Astrocyte of the cerebellum (primary cell): ENCODE results near the gene YPEL2.

Source experiments
- DNase-seq: peaks from one replicate; pipeline ENCODE4 v3.0.0-alpha.2; 2011; ENCODE audit warnings: low read depth
- H3K4me3 ChIP-seq: 2 replicates; pipeline ENCODE4 v1.5.1; 2011; ENCODE audit warnings: mild to moderate bottlenecking, low read depth, low read length, moderate library complexity
- CTCF ChIP-seq: IDR thresholded peaks from 2 replicates; pipeline ENCODE4 v1.5.1; 2012; ENCODE audit warnings: low read length, low read depth, moderate library complexity, mild to moderate bottlenecking; ENCODE audit errors: missing control alignments
- in situ Hi-C: cut with HindIII; loops from 2 replicates; pipeline ENCODE4 v1.10.0; 2017; ENCODE audit warnings: low sequenced_read_pairs

YPEL2 gene

GRCh38 chr17:59346341-59346740, 14.9 kb downstream of the YPEL2 start:
- no peak for TF ChIP-seq CTCF
- DNase-seq: no peak
- H3K4me3 ChIP-seq: no peak overlapping the region
- in situ Hi-C loops: no loop called here

GRCh38 chr17:59346876-59347407, 15.5 kb downstream of the YPEL2 start:
- no peak for TF ChIP-seq CTCF
- H3K4me3 ChIP-seq: no peak overlapping the region
- in situ Hi-C loops: no loop called here
- no peak for DNase-seq

GRCh38 chr17:59347975-59348391, 16.5 kb downstream of the YPEL2 start:
- no peak for TF ChIP-seq CTCF
- no peak overlapping the region for H3K4me3 ChIP-seq
- in situ Hi-C loops: no loop called here
- DNase-seq: no peak

GRCh38 chr17:59349178-59349577, 17.7 kb downstream of the YPEL2 start:
- in situ Hi-C loops: no loop called here
- TF ChIP-seq CTCF: no peak
- H3K4me3 ChIP-seq: no peak overlapping the region
- DNase-seq: no peak

GRCh38 chr17:59353106-59353854, 21.8 kb downstream of the YPEL2 start:
- in situ Hi-C loops: no loop called here
- TF ChIP-seq CTCF: no peak
- no peak overlapping the region for H3K4me3 ChIP-seq
- no peak for DNase-seq

GRCh38 chr17:59353936-59354755, 22.7 kb downstream of the YPEL2 start:
- no peak for TF ChIP-seq CTCF
- DNase-seq: no peak
- in situ Hi-C loops: no loop called here
- no peak overlapping the region for H3K4me3 ChIP-seq
